Retinal pigment epithelial cell (primary cell): ENCODE results near the gene UBE2E3.
A peak's percentile ranks its signal among the peaks of the same experiment; 100 is the strongest.

ENCODE experiments used
- DNase-seq: peaks from one replicate; pipeline ENCODE4 v3.0.0-alpha.2; 2010; ENCODE audit warnings: low read depth
- H3K4me3 ChIP-seq: 2 replicates; pipeline ENCODE4 v1.5.1; 2011; ENCODE audit warnings: mild to moderate bottlenecking, low read length, control low read depth, moderate library complexity
- TF ChIP-seq, protein P1 (sequence below): conservative IDR thresholded peaks from 2 replicates; pipeline ENCODE4 v1.5.1; 2011; ENCODE audit warnings: low read depth, low read length, control low read depth, inconsistent platforms

UBE2E3 gene

GRCh38 chr2:180975585-180975984 is 4.8 kb upstream of the UBE2E3 start:
- DNase-seq: no peak
- TF ChIP-seq, protein P1, sequence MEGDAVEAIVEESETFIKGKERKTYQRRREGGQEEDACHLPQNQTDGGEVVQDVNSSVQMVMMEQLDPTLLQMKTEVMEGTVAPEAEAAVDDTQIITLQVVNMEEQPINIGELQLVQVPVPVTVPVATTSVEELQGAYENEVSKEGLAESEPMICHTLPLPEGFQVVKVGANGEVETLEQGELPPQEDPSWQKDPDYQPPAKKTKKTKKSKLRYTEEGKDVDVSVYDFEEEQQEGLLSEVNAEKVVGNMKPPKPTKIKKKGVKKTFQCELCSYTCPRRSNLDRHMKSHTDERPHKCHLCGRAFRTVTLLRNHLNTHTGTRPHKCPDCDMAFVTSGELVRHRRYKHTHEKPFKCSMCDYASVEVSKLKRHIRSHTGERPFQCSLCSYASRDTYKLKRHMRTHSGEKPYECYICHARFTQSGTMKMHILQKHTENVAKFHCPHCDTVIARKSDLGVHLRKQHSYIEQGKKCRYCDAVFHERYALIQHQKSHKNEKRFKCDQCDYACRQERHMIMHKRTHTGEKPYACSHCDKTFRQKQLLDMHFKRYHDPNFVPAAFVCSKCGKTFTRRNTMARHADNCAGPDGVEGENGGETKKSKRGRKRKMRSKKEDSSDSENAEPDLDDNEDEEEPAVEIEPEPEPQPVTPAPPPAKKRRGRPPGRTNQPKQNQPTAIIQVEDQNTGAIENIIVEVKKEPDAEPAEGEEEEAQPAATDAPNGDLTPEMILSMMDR: no peak

GRCh38 chr2:180978903-180979748 is 1.3 kb upstream of the UBE2E3 start:
- TF ChIP-seq, protein P1: no peak
- H3K4me3 ChIP-seq: no peak overlapping the region
- no peak for DNase-seq

More at GRCh38 chr2:180975585-180975984, 4.8 kb upstream of the UBE2E3 start:
- no peak overlapping the region for H3K4me3 ChIP-seq

DNA sequence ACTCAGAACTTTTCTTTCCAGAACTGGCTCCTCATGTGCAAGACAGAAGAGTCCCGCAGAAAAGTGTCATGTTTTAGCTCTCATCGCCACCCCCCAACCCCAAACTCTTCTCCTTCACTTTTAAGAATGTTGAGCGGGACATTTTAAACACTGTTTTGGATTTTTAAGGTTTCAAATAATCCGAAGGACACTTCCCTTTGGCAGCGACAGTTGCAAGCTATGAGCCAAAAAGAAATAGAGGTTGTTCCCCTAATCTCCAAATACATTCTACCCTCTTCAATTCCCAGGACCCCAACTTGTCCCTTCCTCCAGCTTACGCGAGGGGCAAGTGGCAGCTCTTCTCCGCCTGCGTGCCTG is 678 bp upstream of the UBE2E3 start:
- TF ChIP-seq, protein P1: no peak
- H3K4me3 ChIP-seq: peak overlapping the region; percentile 39
- no peak for DNase-seq

- H3K4me3 ChIP-seq: peak overlapping the region; percentile 84
- TF ChIP-seq, protein P1: no peak
- no peak for DNase-seq
Observed at GRCh38 chr2:180980943-180981911, 822 bp downstream of the UBE2E3 start.

- TF ChIP-seq, protein P1: peak; percentile 48
- peak overlapping the region; percentile 7 for H3K4me3 ChIP-seq
- peak; percentile 42 for DNase-seq
Observed at GRCh38 chr2:180983468-180984242, 3.2 kb downstream of the UBE2E3 start.

GRCh38 chr2:180985771-180986395 is 5.5 kb downstream of the UBE2E3 start:
- H3K4me3 ChIP-seq: no peak overlapping the region
- TF ChIP-seq, protein P1: no peak

More at GRCh38 chr2:180985771-180986395, 5.5 kb downstream of the UBE2E3 start:
- no peak for DNase-seq
